ENCODE data around the gene SYS1.

SYS1 gene

DNA sequence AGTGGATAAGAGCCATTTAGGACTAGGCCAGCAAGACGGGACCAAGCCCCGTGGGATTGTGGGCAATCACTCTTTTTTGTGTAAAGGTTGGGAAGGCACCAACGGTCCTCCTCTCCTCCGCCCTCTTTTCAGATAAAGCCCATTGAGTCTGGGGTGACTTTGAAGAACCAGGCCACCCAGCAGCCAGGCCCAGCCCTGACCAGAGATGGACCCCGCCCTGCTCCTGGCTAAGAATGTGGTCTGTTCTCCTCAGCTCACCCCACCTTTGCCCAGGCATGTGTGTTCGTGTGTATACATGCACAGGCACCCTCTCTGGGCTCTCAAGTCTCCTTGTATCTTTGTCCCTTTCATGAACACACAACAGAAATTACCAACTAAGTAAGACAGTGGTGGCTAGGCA is 23.9 kb upstream of the SYS1 start:
- ATAC-seq, result no peak
- TF ChIP-seq ZNF8 (CRISPR knock-in tag; IDR thresholded peaks at IDR 0.05) (no peak), OSR1 (CRISPR knock-in tag; IDR thresholded peaks at IDR 0.05) (no peak), PATZ1 (CRISPR knock-in tag; IDR thresholded peaks at IDR 0.05; ENCODE audit: borderline replicate concordance) (no peak), ZFP30 (CRISPR knock-in tag; IDR thresholded peaks at IDR 0.05) (no peak), ISL1 (CRISPR knock-in tag; IDR thresholded peaks at IDR 0.05) (no peak)
- TF ChIP-seq, protein P1, sequence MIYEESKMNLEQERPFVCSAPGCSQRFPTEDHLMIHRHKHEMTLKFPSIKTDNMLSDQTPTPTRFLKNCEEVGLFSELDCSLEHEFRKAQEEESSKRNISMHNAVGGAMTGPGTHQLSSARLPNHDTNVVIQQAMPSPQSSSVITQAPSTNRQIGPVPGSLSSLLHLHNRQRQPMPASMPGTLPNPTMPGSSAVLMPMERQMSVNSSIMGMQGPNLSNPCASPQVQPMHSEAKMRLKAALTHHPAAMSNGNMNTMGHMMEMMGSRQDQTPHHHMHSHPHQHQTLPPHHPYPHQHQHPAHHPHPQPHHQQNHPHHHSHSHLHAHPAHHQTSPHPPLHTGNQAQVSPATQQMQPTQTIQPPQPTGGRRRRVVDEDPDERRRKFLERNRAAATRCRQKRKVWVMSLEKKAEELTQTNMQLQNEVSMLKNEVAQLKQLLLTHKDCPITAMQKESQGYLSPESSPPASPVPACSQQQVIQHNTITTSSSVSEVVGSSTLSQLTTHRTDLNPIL (CRISPR knock-in tag; IDR thresholded peaks at IDR 0.05; ENCODE audit: low read depth), result no peak
- TF ChIP-seq, protein P2, sequence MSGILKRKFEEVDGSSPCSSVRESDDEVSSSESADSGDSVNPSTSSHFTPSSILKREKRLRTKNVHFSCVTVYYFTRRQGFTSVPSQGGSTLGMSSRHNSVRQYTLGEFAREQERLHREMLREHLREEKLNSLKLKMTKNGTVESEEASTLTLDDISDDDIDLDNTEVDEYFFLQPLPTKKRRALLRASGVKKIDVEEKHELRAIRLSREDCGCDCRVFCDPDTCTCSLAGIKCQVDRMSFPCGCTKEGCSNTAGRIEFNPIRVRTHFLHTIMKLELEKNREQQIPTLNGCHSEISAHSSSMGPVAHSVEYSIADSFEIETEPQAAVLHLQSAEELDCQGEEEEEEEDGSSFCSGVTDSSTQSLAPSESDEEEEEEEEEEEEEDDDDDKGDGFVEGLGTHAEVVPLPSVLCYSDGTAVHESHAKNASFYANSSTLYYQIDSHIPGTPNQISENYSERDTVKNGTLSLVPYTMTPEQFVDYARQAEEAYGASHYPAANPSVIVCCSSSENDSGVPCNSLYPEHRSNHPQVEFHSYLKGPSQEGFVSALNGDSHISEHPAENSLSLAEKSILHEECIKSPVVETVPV (CRISPR knock-in tag; IDR thresholded peaks at IDR 0.05), result no peak

DNA sequence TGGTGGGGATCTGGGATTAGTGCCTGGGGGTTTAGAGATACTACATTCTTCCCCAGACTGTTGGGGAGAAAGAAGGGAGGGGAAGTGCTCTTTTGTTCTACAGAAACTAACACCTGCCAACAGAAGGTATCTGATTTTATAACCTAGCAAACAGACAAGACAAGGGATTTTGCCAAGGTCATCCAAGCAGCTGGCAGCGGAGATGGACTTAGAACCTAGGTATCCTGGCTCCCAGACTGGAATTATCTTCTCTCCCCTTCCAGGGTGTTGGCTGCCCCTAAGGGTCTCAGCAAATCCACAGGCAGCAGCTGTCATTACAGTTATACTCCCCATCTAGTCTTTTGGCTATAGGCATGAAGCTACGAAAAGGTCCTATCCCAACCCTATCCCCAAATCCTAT is 23.2 kb upstream of the SYS1 start:
- TF ChIP-seq TCF4 (CRISPR knock-in tag; IDR thresholded peaks at IDR 0.05; ENCODE audit: borderline replicate concordance), result no peak
- ATAC-seq, result no peak

GRCh38 chr20:45340236-45340847 is 22.6 kb upstream of the SYS1 start:
- ATAC-seq, result no peak
- TF ChIP-seq RARB (CRISPR knock-in tag; IDR thresholded peaks at IDR 0.05), result no peak
- no peak for TF ChIP-seq ARNTL (CRISPR knock-in tag; IDR thresholded peaks at IDR 0.05; ENCODE audit: borderline replicate concordance, low read depth)
- no peak for TF ChIP-seq TSHZ2 (CRISPR knock-in tag; IDR thresholded peaks at IDR 0.05)
- TF ChIP-seq, protein P3, sequence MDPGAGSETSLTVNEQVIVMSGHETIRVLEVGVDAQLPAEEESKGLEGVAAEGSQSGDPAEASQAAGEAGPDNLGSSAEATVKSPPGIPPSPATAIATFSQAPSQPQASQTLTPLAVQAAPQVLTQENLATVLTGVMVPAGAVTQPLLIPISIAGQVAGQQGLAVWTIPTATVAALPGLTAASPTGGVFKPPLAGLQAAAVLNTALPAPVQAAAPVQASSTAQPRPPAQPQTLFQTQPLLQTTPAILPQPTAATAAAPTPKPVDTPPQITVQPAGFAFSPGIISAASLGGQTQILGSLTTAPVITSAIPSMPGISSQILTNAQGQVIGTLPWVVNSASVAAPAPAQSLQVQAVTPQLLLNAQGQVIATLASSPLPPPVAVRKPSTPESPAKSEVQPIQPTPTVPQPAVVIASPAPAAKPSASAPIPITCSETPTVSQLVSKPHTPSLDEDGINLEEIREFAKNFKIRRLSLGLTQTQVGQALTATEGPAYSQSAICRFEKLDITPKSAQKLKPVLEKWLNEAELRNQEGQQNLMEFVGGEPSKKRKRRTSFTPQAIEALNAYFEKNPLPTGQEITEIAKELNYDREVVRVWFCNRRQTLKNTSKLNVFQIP (CRISPR knock-in tag; IDR thresholded peaks at IDR 0.05; ENCODE audit: borderline replicate concordance, low read depth), result no peak
- no peak for TF ChIP-seq ESRRG (CRISPR knock-in tag; IDR thresholded peaks at IDR 0.05)

- TF ChIP-seq RARB (CRISPR knock-in tag; IDR thresholded peaks at IDR 0.05), result no peak
- no peak for TF ChIP-seq BACH2 (CRISPR knock-in tag; IDR thresholded peaks at IDR 0.05; ENCODE audit: borderline replicate concordance)
- no peak for ATAC-seq
Measured at GRCh38 chr20:45340951-45341350, 22.0 kb upstream of the SYS1 start.

- TF ChIP-seq TCF4 (CRISPR knock-in tag; IDR thresholded peaks at IDR 0.05; ENCODE audit: borderline replicate concordance) (no peak), PPARA (CRISPR knock-in tag; IDR thresholded peaks at IDR 0.05; ENCODE audit: borderline replicate concordance) (no peak), ZFP30 (CRISPR knock-in tag; IDR thresholded peaks at IDR 0.05) (no peak), RARB (CRISPR knock-in tag; IDR thresholded peaks at IDR 0.05) (no peak), ZNF565 (CRISPR knock-in tag; conservative IDR thresholded peaks at IDR 0.05; ENCODE audit: low read depth) (no peak), ZNF70 (CRISPR knock-in tag; IDR thresholded peaks at IDR 0.05) (no peak), ZFP3 (CRISPR knock-in tag; IDR thresholded peaks at IDR 0.05) (no peak), BACH2 (CRISPR knock-in tag; IDR thresholded peaks at IDR 0.05; ENCODE audit: borderline replicate concordance) (no peak), ESRRG (CRISPR knock-in tag; IDR thresholded peaks at IDR 0.05) (no peak), TOX (CRISPR knock-in tag; IDR thresholded peaks at IDR 0.05; ENCODE audit: borderline replicate concordance) (no peak)
- TF ChIP-seq, protein P2 (CRISPR knock-in tag; IDR thresholded peaks at IDR 0.05), result no peak
- ATAC-seq, result no peak
Measured at GRCh38 chr20:45341579-45341938, 21.4 kb upstream of the SYS1 start.

All from SK-N-SH treated with all-trans-retinoic acid at 6 μM for 48 hours (cell line).